Cerebellar cortex (tissue), 1 donor: ENCODE data around the gene FASTKD3.
A peak's percentile ranks its signal among the peaks of the same experiment; 100 is the strongest.
"Not testable (repeated sequence)": the region's sequence is repeated elsewhere in the genome, so short reads cannot be mapped to it uniquely, and the experiment has no call there.

Experiments used
- DNase-seq: peaks from one replicate; pipeline ENCODE4 v3.0.0-alpha.2; 2015; ENCODE audit warnings: low spot score

The FASTKD3 gene, protein sequence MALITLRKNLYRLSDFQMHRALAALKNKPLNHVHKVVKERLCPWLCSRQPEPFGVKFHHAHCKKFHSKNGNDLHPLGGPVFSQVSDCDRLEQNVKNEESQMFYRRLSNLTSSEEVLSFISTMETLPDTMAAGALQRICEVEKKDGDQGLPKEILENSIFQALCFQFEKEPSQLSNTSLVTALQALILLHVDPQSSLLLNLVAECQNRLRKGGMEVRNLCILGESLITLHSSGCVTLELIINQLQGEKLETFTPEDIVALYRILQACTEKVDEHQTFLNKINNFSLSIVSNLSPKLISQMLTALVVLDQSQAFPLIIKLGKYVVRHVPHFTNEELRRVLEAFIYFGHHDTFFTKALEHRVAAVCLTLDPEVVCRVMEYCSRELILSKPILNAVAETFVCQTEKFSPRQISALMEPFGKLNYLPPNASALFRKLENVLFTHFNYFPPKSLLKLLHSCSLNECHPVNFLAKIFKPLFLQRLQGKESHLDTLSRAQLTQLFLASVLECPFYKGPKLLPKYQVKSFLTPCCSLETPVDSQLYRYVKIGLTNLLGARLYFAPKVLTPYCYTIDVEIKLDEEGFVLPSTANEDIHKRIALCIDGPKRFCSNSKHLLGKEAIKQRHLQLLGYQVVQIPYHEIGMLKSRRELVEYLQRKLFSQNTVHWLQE

DNA sequence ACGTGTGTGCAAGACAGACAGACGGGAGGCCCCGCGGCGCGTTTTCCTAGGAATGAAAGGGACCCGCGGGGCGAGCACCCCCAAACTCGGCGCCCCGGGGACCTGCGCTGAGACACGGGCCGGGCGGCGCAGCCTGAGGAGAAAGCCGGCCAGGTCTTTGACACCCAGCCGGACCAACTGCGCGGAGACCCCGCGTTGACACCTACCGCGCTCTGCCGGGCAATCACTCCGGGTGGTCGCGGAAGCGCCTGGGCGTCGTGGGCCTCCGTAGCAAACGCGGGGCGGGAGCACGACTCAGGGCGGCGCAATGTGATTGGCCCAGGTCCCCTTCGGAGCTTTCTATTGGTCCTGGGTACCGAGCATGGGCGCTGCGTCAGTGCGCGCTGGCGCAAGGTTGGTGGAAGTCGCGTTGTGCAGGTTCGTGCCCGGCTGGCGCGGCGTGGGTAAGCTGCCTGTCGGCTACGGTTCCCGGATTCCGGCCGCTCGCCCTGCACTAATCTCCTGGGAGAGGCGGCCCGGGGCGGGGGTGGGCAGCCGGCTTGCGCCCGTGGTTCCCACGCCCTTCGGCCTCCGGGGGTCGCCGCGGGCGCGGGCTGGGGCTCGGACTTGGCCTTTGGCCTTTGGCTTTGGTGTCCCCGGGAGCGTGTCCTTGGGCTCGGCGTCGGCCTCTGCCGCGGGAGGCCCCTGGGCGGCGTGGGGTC, at the start of gene FASTKD3, which contains the start of gene MTRR:
FASTKD3 (minus strand) TSS at position 259 of the 701 bp plus-strand sequence. CDS start 948 bp downstream, outside the sequence.
MTRR (plus strand) TSS at position 376 of the 701 bp plus-strand sequence. CDS start 1,647 bp downstream, outside the sequence.
- DNase-seq: peak; percentile 96

DNA sequence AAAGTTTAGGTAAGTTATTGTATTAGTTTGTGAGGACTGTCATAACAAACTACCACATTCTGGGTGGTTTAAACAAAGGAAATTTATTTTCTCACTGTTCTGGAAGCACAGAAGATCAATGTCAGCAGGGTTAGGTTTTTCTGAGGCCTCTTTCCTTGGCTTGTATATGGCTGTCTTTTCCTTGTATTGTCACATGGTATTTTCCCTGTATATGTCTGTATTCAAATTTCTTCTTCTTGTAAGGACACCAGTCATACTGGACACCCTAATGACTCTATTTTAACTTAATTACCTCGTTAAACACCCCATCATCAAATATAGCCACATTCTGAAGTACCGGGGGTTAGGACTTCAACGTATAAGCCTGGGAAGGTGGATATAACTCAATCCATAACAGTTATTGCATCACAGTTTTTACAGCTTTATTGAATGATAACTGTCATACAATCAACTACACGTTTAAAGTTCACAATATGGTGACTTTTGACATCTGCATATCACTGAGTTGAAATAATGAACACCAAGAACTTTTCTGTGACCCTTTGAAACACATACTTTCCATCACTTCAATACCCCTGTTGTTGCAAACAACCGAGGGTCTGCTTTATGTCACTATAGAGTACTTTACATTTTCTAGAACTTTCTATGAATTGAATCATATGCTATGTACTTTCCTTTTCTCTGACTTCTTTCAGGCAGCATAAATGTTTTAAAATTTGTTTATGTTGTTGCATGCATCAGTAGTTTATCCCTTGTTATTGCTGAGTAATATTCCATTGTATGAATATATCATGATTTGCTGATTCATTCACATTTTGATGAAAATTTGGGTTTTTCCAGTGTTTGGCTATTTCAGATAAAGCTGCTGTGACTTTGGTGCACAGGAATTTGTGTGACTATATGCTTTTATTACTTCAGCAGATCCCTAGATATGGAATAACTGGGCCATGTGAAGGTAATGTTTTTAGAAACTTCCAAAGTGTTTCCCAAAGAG, 48.6 kb upstream of the FASTKD3 start:
- DNase-seq: no peak

DNA sequence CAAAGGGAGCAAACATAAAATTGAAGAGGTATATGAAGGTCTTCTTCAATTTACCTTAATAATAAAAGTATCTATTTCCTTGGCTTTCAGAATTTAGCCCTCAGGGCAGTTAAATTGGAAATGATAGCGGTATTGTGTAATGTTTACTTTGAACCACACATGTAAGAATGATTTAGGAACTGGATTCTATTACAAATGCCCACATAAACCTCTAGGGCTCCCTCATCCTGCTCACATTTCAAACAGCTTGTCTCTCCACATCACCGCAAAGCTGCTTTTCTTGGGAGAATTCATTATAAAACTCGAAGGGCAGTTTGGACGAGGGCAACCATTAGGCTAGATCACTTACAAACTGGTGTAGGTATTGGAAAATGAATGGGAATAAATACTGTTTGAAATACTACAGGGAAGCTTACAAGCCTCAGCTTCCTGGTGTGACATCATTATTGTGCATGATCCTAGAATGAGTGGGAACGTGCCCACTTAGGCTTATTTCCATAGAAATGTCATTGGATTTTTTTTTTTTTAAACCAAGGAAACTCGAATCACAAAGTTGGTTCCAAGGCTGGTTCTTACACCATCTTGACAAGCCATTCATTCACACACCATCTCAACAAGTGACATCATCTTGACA, 47.5 kb upstream of the FASTKD3 start:
- DNase-seq: no peak

DNA sequence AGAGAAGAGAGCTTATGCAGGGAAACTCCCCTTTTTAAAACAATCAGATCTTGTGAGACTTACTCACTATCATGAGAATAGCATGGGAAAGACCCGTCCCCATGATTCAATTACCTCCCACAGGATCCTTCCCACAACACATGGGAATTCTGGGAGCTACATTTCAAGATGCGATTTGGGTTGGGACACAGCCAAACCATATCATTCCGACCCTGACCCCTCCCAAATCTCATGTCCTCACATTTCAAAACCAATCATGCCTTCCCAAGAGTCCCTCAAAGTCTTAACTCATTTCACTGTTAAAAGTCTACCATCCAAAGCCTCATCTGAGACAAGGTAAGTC, 42.6 kb upstream of the FASTKD3 start:
- not testable (repeated sequence) for DNase-seq

DNA sequence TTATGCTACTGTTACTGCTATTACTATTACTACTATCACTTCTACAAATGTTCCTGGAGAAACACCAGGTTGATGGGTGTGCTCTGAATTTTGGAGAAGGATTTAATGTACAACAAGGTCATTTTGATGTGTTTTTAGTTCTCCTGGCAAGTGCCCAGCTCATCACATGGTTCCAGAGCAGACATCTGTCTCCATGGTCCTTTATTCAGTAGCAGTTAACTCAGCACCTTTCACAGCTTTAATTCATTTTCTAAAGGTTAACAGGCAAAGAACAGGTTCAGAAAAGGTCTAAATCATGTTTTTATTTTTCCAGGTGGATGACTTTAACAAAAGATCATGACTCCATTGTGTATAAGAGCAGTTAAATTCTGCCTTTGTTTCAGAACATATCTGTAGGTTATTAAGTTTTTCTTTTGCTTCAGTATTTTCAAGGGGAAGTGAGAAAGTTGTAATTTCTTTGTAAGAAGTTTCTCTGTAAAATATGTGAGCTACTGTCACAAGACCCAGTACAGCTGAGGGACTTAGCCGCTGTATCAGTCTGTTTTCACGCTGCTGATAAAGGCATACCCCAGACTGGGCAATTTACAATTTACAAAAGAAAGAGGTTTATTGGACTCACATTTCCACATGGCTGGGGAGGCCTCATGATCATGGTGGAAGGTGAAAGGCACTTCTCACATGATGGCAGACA, 42.1 kb upstream of the FASTKD3 start:
- DNase-seq: peak; percentile 16

DNA sequence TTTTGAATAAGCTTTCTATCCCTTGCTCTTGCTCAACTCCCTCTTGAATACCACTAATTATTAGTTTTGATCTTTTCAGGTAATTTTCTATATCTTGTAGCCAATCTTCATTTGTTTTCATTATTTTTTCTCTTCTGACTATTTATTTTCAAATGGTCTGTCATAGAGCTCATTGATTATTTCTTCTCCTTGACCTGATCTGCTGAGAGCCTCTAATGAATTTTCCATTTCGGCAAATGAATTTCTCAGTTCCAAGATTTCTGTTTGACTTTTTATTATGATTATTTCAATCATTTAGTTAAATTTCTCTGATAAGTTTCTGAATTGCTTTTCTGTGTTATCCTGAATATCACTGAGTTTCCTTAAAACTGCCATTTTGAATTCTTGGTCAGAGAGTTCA, 39.5 kb upstream of the FASTKD3 start:
- DNase-seq: no peak

DNA sequence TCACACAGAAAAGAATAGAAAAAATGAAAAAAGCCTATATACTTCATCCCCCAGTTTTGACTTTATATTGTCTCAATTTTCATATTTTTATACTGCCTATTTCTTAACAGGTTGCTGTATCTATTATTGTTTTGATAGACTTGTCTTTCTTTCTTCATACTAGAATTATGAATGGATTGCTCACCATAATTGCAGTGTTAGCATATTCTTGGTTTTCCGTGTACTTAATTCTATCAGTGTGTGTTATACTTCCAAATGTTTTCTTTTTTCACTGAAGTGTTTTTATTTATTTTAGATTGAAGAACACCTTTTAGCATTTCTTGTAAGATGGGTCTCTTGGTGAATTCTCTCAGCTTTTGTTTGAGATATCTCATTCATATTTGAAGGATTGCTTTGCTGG, 38.8 kb upstream of the FASTKD3 start:
- no peak for DNase-seq

DNA sequence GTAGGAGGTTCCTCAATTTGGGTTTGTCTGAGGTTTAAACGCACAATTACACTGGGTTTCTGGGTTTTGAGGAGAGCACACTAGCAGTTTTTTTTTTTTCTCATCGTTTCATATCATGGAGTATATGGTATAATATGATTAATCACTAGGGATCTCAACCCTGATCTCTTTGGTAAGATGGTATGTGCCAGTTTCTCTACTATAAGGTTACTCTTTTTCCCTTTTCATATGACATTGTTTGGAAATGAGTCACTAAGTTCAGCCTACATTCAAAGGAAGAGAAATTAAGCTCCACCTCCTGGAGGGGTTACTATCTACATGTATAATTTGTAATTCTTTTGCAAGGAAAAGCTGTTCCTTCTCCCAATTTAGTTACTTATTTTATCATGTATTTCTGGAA, 35.3 kb upstream of the FASTKD3 start:
- DNase-seq: no peak

DNA sequence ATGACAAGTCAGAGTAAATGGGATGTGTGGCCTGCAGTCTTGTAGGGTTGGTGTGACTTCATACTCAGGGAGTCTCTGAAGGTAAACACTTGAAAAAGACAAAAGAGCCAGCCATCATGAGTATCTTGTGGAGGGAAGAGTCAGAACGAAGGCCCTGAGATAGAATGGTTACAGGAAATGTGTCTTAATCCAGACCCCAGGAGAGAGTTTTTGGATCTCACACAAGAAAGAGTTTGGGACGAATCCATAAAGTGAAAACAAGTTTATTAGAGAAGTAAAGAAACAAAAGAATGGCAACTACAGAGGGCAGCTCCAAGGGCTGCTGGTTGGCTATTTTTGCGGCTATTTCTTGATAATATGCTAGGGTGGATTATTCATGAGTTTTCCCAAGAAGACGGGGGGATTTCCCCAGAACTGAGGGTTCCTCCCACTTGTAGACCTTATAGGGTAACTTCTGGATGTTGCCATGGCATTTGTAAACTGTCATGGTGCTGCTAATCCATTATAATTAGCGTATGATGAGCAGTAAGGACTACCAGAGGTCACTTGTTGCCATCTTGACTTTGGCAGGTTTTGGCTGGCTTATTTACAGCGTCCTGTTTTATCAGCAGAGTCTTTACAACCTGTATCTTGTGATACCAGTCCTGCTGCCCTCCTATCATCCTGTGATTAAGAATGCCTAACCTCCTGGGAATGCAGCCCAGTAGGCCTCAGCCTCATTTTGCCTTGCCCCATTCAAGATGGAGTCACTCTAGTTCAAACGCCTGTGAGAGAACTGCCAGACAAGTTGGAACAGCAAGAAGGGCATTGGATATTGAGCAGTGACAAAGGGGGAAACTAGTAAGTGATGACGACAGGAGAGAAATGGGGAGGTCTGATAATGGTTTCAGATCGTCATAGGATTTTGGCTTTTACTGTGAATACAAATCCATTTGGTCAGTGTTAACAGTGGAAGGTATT, 34.1 kb upstream of the FASTKD3 start:
- DNase-seq: no peak

DNA sequence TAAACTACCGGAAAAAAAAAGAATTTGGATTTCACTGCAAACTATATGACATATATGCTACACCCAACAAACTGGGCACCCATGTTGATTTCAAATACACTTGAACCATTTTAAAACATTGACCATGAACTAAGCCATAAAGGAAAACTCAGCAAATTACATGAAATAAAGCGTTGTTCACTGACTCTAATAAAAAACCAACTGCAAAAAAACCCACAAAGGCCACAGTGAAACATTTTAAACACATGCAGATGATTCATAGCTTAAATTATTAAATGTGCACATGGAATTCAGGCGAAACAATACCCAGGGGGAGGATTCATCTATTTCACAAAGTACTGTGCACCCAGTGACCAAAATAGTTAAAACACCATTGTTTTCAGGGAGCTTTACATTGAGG, 33.4 kb upstream of the FASTKD3 start:
- no peak for DNase-seq

DNA sequence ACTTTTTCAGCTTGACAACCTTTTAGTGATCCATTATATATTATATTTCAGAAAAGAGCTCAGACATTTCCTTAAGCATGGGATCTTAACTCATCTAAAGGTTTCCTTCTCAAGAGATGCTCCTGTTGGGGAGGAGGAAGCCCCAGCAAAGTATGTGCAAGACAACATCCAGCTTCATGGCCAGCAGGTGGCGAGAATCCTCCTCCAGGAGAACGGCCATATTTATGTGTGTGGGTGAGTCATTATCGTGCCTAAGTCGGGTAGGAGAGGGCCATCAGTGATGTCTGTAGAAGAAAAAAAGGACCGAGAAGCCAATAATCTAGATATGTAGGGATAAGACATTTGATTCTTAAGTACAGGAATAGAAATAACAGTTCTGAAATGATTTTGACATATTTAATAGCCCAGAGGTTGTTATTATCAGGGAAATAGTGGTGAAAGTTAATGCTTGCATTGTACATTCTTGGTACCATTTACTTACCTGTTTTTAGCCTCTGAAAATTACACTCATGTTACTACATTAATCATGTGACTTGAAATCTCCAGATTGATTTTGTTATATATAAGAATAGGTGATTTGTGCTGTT, 28.3 kb upstream of the FASTKD3 start:
- peak; percentile 34 for DNase-seq

DNA sequence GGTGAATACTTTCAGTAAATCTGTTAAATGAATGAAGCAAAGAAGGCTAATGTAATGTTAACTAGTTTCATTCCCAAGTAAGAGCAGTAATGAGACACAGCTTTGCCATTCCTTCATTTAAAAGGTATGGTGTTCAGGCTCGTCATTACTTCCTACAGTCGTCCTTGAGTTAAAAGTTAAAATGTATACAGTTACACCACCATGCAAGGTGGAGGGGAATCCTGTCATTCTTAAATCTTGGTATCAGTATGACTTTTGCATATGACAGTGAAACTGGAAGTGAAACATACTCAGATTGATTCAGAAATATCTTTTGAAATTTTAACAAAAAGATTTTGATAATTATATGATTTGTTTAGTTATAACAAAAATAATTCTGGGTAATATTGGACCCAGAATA, 26.0 kb upstream of the FASTKD3 start:
- no peak for DNase-seq

DNA sequence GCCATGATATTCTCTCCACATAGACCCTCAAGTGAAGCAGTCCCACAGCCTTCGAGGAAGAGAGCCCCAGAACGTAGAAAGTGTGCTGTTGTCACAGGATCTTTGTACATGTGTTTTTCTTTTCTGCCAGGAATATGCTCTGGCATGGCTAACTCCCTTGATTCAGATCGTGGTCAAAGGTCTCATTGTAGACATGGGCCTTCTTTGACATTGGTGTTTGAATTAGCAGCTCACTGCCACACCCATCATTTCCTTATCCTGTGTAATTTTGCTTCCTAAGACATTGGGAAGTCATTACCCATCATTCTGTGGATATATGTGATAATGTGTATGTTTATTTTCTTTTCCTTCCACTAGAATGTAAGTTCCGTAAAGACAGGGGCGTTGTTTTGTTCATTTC, 25.6 kb upstream of the FASTKD3 start:
- no peak for DNase-seq

DNA sequence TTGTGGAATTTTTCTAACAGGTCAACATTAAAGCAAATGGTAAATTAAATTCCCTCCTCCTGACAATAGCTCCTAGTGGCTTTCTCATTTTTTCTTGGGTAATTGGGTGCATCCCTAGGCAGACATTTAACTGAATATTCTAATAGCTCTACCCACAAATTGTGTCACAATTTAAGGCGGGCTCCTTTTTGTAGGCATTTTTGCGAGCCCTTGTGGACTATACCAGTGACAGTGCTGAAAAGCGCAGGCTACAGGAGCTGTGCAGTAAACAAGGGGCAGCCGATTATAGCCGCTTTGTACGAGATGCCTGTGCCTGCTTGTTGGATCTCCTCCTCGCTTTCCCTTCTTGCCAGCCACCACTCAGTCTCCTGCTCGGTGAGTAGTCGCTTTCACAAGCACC, 20.1 kb upstream of the FASTKD3 start:
- DNase-seq: no peak

DNA sequence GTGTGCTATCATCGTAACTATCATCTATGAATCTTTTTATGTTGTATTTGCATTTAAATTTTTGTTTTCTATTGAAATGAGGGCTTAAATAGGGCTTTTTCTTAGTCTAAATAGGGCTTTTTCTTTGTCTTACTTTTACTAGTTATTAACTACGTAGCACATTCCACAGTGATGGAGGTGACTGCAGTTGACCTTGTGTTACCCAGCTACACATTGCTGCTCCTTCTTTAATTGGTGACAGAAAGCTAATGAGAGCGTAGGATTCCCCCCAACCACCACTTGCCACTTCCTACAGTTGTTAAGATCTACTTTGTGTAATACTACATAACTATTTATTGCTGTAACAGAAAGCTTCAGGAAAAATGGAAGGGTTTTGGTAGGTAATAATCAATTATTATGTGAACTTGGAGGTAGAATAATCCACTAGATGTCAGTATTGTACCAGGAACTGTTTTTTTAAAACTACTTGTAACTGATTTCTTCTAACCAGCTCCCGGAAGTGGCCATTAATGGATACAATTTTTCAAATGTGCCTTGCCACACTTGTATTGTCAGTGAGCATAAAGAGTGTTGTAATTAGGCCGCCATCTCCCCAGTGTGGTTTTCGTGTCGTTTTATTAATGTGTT, 18.1 kb upstream of the FASTKD3 start:
- DNase-seq: peak; percentile 55

DNA sequence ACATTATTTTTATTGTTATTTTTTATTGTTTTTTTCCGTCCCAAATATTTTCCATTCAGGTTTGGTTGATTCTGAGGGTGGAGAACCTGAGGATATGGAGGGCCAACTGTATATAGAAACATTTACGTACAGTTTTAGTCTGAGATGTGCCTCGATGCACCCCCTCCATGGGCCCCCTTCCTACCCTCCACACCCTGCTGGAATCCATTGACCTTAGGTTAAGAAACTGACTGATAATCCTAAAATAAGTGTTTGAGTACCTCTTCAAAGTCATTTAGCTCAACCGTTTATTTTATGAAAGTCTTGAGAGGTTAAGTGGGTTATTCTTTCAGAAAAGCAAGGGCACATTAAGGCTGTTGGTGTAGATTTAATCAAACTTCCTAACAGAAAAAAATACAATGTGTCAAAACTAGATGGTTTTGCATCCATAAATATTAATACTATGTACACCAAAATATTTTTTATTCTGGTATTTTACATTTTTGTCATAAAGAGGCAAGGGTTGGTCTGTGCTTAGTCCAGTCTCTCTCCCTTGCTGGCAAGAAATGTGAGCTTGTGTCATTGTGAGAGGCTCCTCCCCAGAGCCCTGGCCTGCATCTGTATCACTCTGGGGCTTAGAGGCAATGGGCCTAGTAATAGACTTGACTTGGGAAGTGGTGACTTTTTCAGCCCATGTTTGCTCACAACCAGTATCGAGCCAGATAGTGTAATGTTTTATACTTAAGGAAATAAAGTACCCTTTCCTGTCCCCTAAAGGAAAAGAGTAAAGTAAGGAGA, 15.8 kb upstream of the FASTKD3 start:
- DNase-seq: no peak

DNA sequence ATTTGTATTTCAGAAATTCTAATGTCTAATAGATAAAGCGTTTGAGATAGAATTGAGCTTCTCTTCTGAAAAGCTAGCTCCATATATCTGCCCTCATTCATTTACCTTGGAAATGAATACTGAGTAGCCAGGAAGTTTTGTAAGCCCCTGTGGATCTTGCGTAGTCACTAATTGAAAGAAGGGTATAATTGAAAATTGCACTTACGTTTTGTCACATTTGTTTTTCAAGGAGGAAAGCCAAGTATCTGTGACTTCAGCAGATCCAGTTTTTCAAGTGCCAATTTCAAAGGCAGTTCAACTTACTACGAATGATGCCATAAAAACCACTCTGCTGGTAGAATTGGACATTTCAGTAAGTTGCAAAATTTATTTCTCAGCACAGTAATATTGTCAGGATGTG, 14.1 kb upstream of the FASTKD3 start:
- DNase-seq: no peak

DNA sequence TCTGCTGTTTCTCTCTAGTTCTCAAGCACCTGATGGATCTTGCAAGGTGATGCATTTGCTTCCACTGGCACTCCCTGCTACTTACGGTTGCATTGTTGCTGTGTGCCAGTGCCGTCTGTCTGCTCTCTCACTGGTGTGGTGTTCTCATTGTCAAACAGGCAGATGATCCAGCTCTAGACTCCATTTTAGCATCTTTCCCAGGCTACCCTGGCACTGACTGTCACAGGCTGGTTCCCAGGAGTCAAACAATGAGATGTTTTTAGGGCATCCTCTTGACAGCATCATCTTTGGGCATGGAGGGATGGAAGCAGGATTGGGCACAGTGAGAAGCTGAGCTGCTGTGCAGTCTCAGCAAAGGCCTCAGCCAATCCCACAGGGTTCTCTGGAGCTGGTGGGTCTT, 13.0 kb upstream of the FASTKD3 start:
- no peak for DNase-seq
